MM.1S (cell line): ENCODE data around the gene TAPBP.
A peak's percentile ranks its signal among the peaks of the same experiment; 100 is the strongest.
"Not testable (repeated sequence)": the region's sequence is repeated elsewhere in the genome, so short reads cannot be mapped to it uniquely, and the experiment has no call there.

Experiments
- DNase-seq: peaks from one replicate; pipeline ENCODE4 v3.0.0-alpha.2; 2015
- H2AFZ ChIP-seq: fragments of 300-600 bp; sonication (generic); 2 replicates; pipeline ENCODE4 v1.6.0; 2016; ENCODE audit warnings: antibody characterized with exemption, low read length
- H3F3A ChIP-seq: fragments of 300-600 bp; sonication (generic); 2 replicates; pipeline ENCODE4 v1.6.1; 2016; ENCODE audit warnings: mild to moderate bottlenecking, antibody characterized with exemption, low read length, moderate library complexity, mixed read lengths; ENCODE audit not compliant: insufficient read depth
- H3K27ac ChIP-seq: fragments of 300-600 bp; sonication (generic); 2 replicates; pipeline ENCODE4 v1.5.1; 2016; ENCODE audit warnings: mild to moderate bottlenecking, low read length
- H3K27me3 ChIP-seq: fragments of 300-600 bp; sonication (generic); replicated peaks from 2 replicates; pipeline ENCODE4 v1.6.0; 2016; ENCODE audit warnings: low read length; ENCODE audit not compliant: insufficient read depth
- H3K36me3 ChIP-seq: fragments of 300-600 bp; sonication (generic); replicated peaks from 2 replicates; pipeline ENCODE4 v1.6.1; 2016; ENCODE audit warnings: mild to moderate bottlenecking, low read length, mixed read lengths; ENCODE audit not compliant: insufficient read depth
- H3K4me1 ChIP-seq: fragments of 300-600 bp; sonication (generic); 2 replicates; pipeline ENCODE4 v1.6.1; 2016; ENCODE audit warnings: low read length, mixed read lengths
- H3K4me2 ChIP-seq: fragments of 300-600 bp; sonication (generic); 2 replicates; pipeline ENCODE4 v1.6.0; 2016; ENCODE audit warnings: low read depth, low read length
- H3K4me3 ChIP-seq: fragments of 300-600 bp; sonication (generic); 2 replicates; pipeline ENCODE4 v1.5.1; 2016; ENCODE audit warnings: low read length, mixed read lengths
- H3K79me2 ChIP-seq: fragments of 300-600 bp; sonication (generic); 2 replicates; pipeline ENCODE4 v1.6.1; 2016; ENCODE audit warnings: mixed run types, low read length, mixed read lengths
- H3K9ac ChIP-seq: fragments of 300-600 bp; sonication (generic); 2 replicates; pipeline ENCODE4 v1.6.1; 2016; ENCODE audit warnings: low read length, mixed read lengths
- H3K9me2 ChIP-seq: fragments of 300-600 bp; sonication (generic); replicated peaks from 2 replicates; pipeline ENCODE4 v1.6.1; 2016; ENCODE audit warnings: mild to moderate bottlenecking, low read length, mixed read lengths; ENCODE audit not compliant: insufficient read depth
- H3K9me3 ChIP-seq: fragments of 300-600 bp; sonication (generic); replicated peaks from 2 replicates; pipeline ENCODE4 v1.6.1; 2016; ENCODE audit warnings: mild to moderate bottlenecking, low read length, mixed read lengths; ENCODE audit not compliant: insufficient read depth
- H4K20me1 ChIP-seq: fragments of 300-600 bp; sonication (generic); 2 replicates; pipeline ENCODE4 v1.6.1; 2016; ENCODE audit warnings: mild to moderate bottlenecking, low read length, moderate library complexity, mixed read lengths; ENCODE audit not compliant: insufficient read depth
- EZH2 ChIP-seq: fragments of 300-600 bp; sonication (generic); optimal IDR thresholded peaks from 2 replicates; pipeline ENCODE3; 2017; ENCODE audit warnings: low read depth, mild to moderate bottlenecking, antibody characterized with exemption, low read length, mixed read lengths
- EZH2phosphoT487 ChIP-seq: fragments of 300-600 bp; sonication (generic); IDR thresholded peaks from 2 replicates; pipeline ENCODE4 v1.6.1; 2018; ENCODE audit warnings: antibody characterized with exemption, low read length
- TF ChIP-seq, protein P1 (sequence below): fragments of 300-600 bp; sonication (generic); IDR thresholded peaks from 2 replicates; pipeline ENCODE4 v1.5.1; 2016; ENCODE audit warnings: antibody characterized with exemption, low read length, mixed read lengths

The TAPBP gene

GRCh38 chr6:33313709-33314514 is at the start of gene TAPBP:
TAPBP (minus strand) TSS chr6:33314078; CDS start chr6:33314041, 37 bp downstream.
- Histone ChIP-seq H4K20me1 (0 out of 2 replicates have a peak, but pooled peaks cover 7% of the 10 kb centered on the region), H3K79me2 (peaks cover 81% of the 10 kb centered on the region), H3F3A (peaks cover 44% of the 10 kb centered on the region), H3K9me3 (no peaks in the 10 kb centered on the region), H3K9ac (peak within 1 kb of the TSS; percentile 90), H3K4me3 (peak within 1 kb of the TSS; percentile 94), H3K36me3 (no peaks in the 10 kb centered on the region; the same call in 1 of the 2 replicates), H3K4me2 (peak within 1 kb of the TSS; percentile 80), H3K9me2 (no peaks in the 10 kb centered on the region), H3K27me3 (no peaks in the 10 kb centered on the region), H3K27ac (peak within 1 kb of the TSS; percentile 99), H3K4me1 (peaks cover 28% of the 10 kb centered on the region), H2AFZ (peak within 1 kb of the TSS; percentile 75)
- DNase-seq, result peak; percentile 87
- no peak for TF ChIP-seq EZH2phosphoT487
- TF ChIP-seq, protein P1, sequence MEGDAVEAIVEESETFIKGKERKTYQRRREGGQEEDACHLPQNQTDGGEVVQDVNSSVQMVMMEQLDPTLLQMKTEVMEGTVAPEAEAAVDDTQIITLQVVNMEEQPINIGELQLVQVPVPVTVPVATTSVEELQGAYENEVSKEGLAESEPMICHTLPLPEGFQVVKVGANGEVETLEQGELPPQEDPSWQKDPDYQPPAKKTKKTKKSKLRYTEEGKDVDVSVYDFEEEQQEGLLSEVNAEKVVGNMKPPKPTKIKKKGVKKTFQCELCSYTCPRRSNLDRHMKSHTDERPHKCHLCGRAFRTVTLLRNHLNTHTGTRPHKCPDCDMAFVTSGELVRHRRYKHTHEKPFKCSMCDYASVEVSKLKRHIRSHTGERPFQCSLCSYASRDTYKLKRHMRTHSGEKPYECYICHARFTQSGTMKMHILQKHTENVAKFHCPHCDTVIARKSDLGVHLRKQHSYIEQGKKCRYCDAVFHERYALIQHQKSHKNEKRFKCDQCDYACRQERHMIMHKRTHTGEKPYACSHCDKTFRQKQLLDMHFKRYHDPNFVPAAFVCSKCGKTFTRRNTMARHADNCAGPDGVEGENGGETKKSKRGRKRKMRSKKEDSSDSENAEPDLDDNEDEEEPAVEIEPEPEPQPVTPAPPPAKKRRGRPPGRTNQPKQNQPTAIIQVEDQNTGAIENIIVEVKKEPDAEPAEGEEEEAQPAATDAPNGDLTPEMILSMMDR, result no peak
- no peak for TF ChIP-seq EZH2

- not testable (repeated sequence) for H3K4me3 ChIP-seq, H3K9me2 ChIP-seq, H3K79me2 ChIP-seq, H4K20me1 ChIP-seq, H3K9ac ChIP-seq, H3K4me2 ChIP-seq, H3K9me3 ChIP-seq, H3K27ac ChIP-seq, H2AFZ ChIP-seq, H3K27me3 ChIP-seq, H3F3A ChIP-seq, DNase-seq, H3K36me3 ChIP-seq, H3K4me1 ChIP-seq
Measured at GRCh38 chr6:33363486-33363885, 49.6 kb upstream of the TAPBP start.

GRCh38 chr6:33359331-33359730 is 45.5 kb upstream of the TAPBP start:
- Histone ChIP-seq H3K36me3 (no peaks in the 10 kb centered on the region), H3K27ac (no peak overlapping the region), H3K9me3 (no peaks in the 10 kb centered on the region), H3K9ac (no peak overlapping the region), H3K27me3 (no peaks in the 10 kb centered on the region), H3K4me3 (no peak overlapping the region), H3K79me2 (no peaks in the 10 kb centered on the region), H3F3A (no peaks in the 10 kb centered on the region), H4K20me1 (no peaks in the 10 kb centered on the region), H3K4me1 (no peaks in the 10 kb centered on the region), H3K4me2 (no peak overlapping the region), H3K9me2 (no peaks in the 10 kb centered on the region), H2AFZ (no peak overlapping the region)
- TF ChIP-seq EZH2 (no peak), EZH2phosphoT487 (no peak)
- TF ChIP-seq, protein P1, result no peak
- no peak for DNase-seq

DNA sequence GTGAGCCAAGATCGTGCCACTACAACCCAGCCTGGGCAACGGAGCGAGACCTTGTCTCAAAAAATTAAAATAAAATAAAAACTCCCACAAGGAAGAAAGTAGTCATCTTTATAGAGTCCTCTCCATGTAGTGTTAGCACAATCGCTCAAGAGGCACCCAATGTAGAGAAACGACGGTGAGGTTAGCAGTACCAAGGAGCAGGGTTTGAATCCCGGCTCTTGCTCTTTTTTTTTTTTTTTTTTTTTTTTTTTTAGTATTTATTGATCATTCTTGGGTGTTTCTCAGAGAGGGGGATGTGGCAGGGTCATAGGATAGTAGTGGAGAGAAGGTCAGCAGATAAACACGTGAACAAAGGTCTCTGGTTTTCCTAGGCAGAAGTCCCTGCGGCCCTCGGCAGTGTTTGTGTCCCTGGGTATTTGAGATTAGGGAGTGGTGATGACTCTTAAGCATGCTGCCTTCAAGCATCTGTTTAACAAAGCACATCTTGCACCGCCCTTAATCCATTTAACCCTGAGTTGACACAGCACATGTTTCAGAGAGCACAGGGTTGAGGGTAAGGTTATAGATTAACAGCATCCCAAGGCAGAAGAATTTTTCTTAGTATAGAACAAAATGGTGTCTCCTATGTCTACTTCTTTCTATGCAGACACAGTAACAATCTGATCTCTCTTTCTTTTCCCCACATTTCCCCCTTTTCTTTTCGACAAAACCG is 43.4 kb upstream of the TAPBP start:
- not testable (repeated sequence) for H3K4me3 ChIP-seq, H3K4me1 ChIP-seq, H3F3A ChIP-seq, H3K36me3 ChIP-seq, H4K20me1 ChIP-seq, DNase-seq, H3K27me3 ChIP-seq, H3K9me2 ChIP-seq, H3K9ac ChIP-seq, H3K4me2 ChIP-seq, H3K27ac ChIP-seq, H3K79me2 ChIP-seq, H3K9me3 ChIP-seq, H2AFZ ChIP-seq
